Esophagus (tissue), 2 donors: Measurements from ENCODE around the gene ARHGEF6. TPM values are rescaled to one million over a fixed set of nuclear protein-coding genes. Genes with fewer than 3 reads are reported as not detected.
"Not testable (repeated sequence)": the region's sequence is repeated elsewhere in the genome, so short reads cannot be mapped to it uniquely, and the experiment has no call there.

Experiments used
- H3K27ac ChIP-seq, 2 donors: one replicate each; pipeline ENCODE4 v1.5.1; 2013; ENCODE audit warnings: low read depth in 2 of 2, mild to moderate bottlenecking in 2 of 2, inconsistent platforms in 1 of 2, low read length in 1 of 2, moderate library complexity in 1 of 2
- H3K27me3 ChIP-seq, 2 donors: one replicate each; pipeline ENCODE4 v1.6.1; 2013; ENCODE audit warnings: low read length in 2 of 2, control low read depth in 1 of 2, mild to moderate bottlenecking in 1 of 2; ENCODE audit not compliant: insufficient read depth in 2 of 2, control insufficient read depth in 1 of 2
- H3K36me3 ChIP-seq, 2 donors: one replicate each; pipeline ENCODE4 v1.6.1; 2013; ENCODE audit warnings: low read length in 1 of 2; ENCODE audit not compliant: control insufficient read depth in 2 of 2, insufficient read depth in 2 of 2
- H3K4me1 ChIP-seq, 2 donors: one replicate each; pipeline ENCODE4 v1.6.1; 2013; ENCODE audit warnings: low read length in 1 of 2; ENCODE audit not compliant: control insufficient read depth in 2 of 2, insufficient read depth in 2 of 2
- H3K4me3 ChIP-seq, 2 donors: one replicate each; pipeline ENCODE4 v1.5.1; 2013; ENCODE audit warnings: low read length in 2 of 2, mild to moderate bottlenecking in 2 of 2, low read depth in 1 of 2, moderate library complexity in 1 of 2
- H3K9me3 ChIP-seq, 2 donors: one replicate each; pipeline ENCODE4 v1.6.1; 2013; ENCODE audit warnings: mild to moderate bottlenecking in 2 of 2, low read depth in 1 of 2, low read length in 1 of 2, moderate library complexity in 1 of 2; ENCODE audit not compliant: control insufficient read depth in 2 of 2, insufficient read depth in 1 of 2
- WGBS, 2 donors: extraction: QIAGEN DNeasy Blood & Tissue Kit; methylation state at CpG; one replicate each; pipeline ENCODE4 v1.1.7; 2013; 5-methylcytosine and 5-hydroxymethylcytosine counted together
- polyA plus RNA-seq, 2 donors: library from polyadenylated mRNA; stranded (reverse); fragments of 200-250 nt; gene quantifications; one replicate each; pipeline ENCODE4 v1.2.3, GENCODE V29; 2013
- donor health status: healthy with polysubstance abuse.
- donor health status: Bipolar disorder and iron deficiency.

Gene ARHGEF6
- polyA plus RNA-seq, 2 donors: 0.90 to 1.3 TPM

DNA sequence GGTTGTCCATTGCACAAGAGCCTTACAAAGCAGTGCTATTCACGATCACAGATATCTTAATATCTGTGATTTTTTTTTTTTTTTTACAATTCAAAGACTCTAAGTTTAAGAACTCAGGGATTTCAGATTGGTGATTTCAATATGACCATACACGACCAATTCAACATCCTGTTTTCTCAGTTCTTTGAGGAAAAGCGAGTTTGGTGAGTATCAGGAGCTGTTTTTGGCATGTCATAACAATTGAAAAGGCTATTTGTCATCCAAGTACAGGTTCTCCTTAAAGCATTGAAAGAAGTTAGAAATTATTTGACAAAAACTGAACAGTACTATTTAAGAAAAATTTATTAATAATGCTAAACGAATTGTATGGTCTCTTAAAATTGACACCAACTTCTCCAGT is 9.1 kb upstream of the ARHGEF6 start:
- no peaks in the 10 kb centered on the region for H3K27me3 ChIP-seq
- no peaks in the 10 kb centered on the region for H3K4me1 ChIP-seq
- WGBS, 2 donors: 28 to 32% methylated on average over 4 of the region's 4 CpGs
- H3K9me3 ChIP-seq: no peaks in the 10 kb centered on the region
- H3K27ac ChIP-seq: no peak overlapping the region
- H3K36me3 ChIP-seq: no peaks in the 10 kb centered on the region
- no peak overlapping the region for H3K4me3 ChIP-seq

- Histone ChIP-seq H3K4me1 (no peaks in the 10 kb centered on the region), H3K4me3 (no peak overlapping the region), H3K9me3 (no peaks in the 10 kb centered on the region), H3K27ac (no peak overlapping the region), H3K27me3 (no peaks in the 10 kb centered on the region), H3K36me3 (no peaks in the 10 kb centered on the region)
- WGBS, 2 donors: 42 to 86% methylated on average over 1 of the region's 1 CpG
Measured at GRCh38 chrX:136784231-136784630, 3.5 kb upstream of the ARHGEF6 start.

DNA sequence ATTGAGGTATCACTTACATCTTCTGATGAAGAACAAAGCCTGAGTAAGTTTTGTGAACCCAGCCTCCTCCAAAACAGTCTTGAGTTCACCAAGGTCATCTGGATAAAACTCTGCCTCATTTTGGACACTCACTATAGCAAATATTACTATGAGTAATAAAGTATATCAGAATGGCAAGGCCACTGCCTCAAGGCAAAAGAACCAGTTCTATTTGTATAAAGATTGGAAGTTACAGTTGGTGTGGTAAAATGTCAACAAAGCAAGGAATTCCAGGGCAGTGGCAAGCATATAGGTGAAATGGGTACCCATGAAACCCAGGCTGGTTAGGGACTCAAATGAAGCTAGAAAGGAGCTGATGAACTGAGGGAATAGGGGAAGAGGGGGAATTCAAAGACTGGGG is 2.4 kb upstream of the ARHGEF6 start:
- H3K9me3 ChIP-seq: no peaks in the 10 kb centered on the region
- H3K27me3 ChIP-seq: no peaks in the 10 kb centered on the region
- no peak overlapping the region for H3K27ac ChIP-seq
- H3K4me1 ChIP-seq: no peaks in the 10 kb centered on the region
- no peak overlapping the region for H3K4me3 ChIP-seq
- no peaks in the 10 kb centered on the region for H3K36me3 ChIP-seq

- no peak overlapping the region for H3K27ac ChIP-seq
- 44 to 45% methylated on average over 9 of the region's 9 CpGs for WGBS, 2 donors
- H3K9me3 ChIP-seq: no peaks in the 10 kb centered on the region
- H3K4me3 ChIP-seq: no peak overlapping the region
- no peaks in the 10 kb centered on the region for H3K4me1 ChIP-seq
- H3K27me3 ChIP-seq: no peaks in the 10 kb centered on the region
- no peaks in the 10 kb centered on the region for H3K36me3 ChIP-seq
Measured at GRCh38 chrX:136781180-136781797, 557 bp upstream of the ARHGEF6 start.

DNA sequence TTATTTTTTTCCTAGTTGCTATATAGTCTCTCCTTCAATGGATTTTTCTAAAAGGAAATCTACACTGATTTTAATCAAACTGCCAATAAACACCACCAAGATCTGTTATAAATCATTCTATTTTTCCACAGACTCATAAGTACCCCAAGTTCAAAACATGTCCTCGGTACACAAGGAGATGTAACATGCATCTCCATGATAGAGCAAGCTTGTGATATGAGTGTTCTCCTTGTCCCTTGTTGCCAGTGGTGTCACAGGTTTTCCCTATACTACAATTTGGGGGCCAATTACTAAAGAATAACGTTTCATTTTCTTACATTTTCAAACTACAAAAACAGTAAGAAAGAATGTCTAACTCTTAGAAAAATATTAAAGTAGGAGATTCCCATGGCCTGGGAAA is 491 bp downstream of the ARHGEF6 start:
- Histone ChIP-seq H3K4me3 (no peak overlapping the region), H3K9me3 (no peaks in the 10 kb centered on the region), H3K27me3 (no peaks in the 10 kb centered on the region), H3K27ac (peak overlapping the region in 1 of 2 donors; percentile 47), H3K36me3 (no peaks in the 10 kb centered on the region), H3K4me1 (no peaks in the 10 kb centered on the region)
- WGBS, 2 donors: 26 to 54% methylated on average over 2 of the region's 2 CpGs

GRCh38 chrX:136779346-136779781 is 1.4 kb downstream of the ARHGEF6 start:
- Histone ChIP-seq H3K27ac (no peak overlapping the region), H3K9me3 (no peaks in the 10 kb centered on the region), H3K4me1 (no peaks in the 10 kb centered on the region), H3K36me3 (no peaks in the 10 kb centered on the region), H3K4me3 (no peak overlapping the region), H3K27me3 (no peaks in the 10 kb centered on the region)
- WGBS, 2 donors: 41 to 55% methylated on average over 4 of the region's 4 CpGs

- Histone ChIP-seq H3K27me3 (no peaks in the 10 kb centered on the region), H3K9me3 (no peaks in the 10 kb centered on the region), H3K4me3 (no peak overlapping the region), H3K36me3 (no peaks in the 10 kb centered on the region), H3K4me1 (no peaks in the 10 kb centered on the region), H3K27ac (peak overlapping the region in 1 of 2 donors; percentile 55)
Measured at GRCh38 chrX:136778916-136779315, 1.8 kb downstream of the ARHGEF6 start.

DNA sequence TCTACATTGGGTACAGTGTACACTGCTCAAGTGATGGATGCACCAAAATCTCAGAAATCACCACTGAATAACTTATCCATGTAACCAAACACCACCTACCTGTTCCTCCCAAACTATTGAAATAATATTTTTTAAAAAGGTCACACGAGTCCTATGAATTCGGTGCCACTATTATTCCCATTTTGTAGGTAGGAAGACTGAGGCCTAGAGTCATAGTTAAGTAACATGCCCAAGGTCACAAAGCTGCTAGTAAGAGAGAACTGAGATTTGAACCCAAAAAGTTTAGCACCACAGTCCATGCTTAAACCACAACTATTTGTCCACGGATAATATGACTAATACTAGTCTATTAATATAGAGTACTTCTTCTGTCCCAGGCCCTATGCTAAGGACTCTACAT is 2.7 kb downstream of the ARHGEF6 start:
- 86% methylated on average over 3 of the region's 3 CpGs for WGBS, 2 donors
- Histone ChIP-seq H3K4me3 (no peak overlapping the region), H3K36me3 (no peaks in the 10 kb centered on the region), H3K27me3 (no peaks in the 10 kb centered on the region), H3K9me3 (no peaks in the 10 kb centered on the region), H3K27ac (no peak overlapping the region), H3K4me1 (no peaks in the 10 kb centered on the region)

DNA sequence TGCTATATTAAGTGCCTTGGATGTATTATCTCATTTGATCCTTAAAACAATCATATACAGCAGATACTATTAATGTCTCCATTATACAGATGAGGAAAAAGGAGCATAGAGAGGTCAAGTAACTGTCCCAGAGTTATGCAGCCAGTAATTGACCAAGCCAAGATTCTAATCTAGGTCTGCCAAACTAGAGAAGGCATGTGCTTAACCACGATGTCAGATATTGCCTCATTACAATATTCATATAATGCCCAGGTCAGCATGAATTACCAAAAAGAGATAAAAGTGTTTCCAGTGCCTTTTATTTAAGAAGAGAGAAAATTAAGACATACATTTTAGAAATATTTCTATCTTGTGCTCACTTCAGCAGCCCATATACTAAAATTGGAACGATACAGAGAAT is 7.1 kb downstream of the ARHGEF6 start:
- no peak overlapping the region for H3K27ac ChIP-seq
- no peaks in the 10 kb centered on the region for H3K9me3 ChIP-seq
- H3K4me1 ChIP-seq: no peaks in the 10 kb centered on the region
- WGBS, 2 donors: 71 to 88% methylated on average over 2 of the region's 2 CpGs
- no peaks in the 10 kb centered on the region for H3K36me3 ChIP-seq
- H3K27me3 ChIP-seq: no peaks in the 10 kb centered on the region
- H3K4me3 ChIP-seq: no peak overlapping the region

- H3K27ac ChIP-seq, H3K4me3 ChIP-seq, H3K36me3 ChIP-seq, H3K27me3 ChIP-seq, H3K4me1 ChIP-seq, H3K9me3 ChIP-seq: not testable (repeated sequence)
- 93 to 96% methylated on average over 2 of the region's 2 CpGs for WGBS, 2 donors
Measured at GRCh38 chrX:136771869-136772268, 8.9 kb downstream of the ARHGEF6 start.
